ENCODE measurements around the gene XPO6. TPM values are rescaled to one million over a fixed set of nuclear protein-coding genes. Genes with fewer than 3 reads are reported as not detected.
A peak's percentile ranks its signal among the peaks of the same experiment; 100 is the strongest.

The XPO6 gene
- total RNA-seq, 3 donors from 2014 or later (not counting 1 experiment from before 2014, with no cell fraction given), result 233 to 321 (median 240) TPM

DNA sequence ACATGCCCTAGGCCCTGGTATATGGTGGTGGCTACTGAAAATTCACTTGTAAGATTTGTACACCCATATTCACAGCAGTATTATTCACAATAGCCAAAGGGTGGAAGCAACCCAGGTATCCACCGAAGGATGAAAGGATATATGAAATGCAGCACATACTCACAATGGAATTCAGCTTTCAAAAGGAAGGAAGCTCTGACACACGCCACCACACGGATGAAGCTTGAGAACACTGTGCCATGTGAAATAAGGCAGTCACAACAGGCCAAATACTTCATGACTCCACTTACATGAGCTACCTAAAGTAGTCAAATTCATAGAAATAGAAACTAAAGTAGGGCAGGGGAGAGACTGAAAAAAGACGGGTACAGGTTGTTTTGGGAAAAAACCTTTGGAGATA lies 2.9 kb downstream of the XPO6 start:
- intact Hi-C loops (cut with micrococcal nuclease), result no loop called here
- H3K4me1 ChIP-seq (ENCODE audit: control insufficient read depth, insufficient read depth, low read length), result peaks cover 37% of the 10 kb centered on the region
- Mint-ChIP-seq H3K27ac (peak overlapping the region in 1 of 2 donors; percentile 75), H3K4me1 (peaks cover 41% of the 10 kb centered on the region in 2 donors), H3K27me3 (ENCODE audit: low read depth in 2 of 2) (no peaks in the 10 kb centered on the region), H3K4me3 (peak overlapping the region; percentile 65), H3K9me3 (peaks cover 0 to 2% of the 10 kb centered on the region in 2 donors), H3K36me3 (peaks cover 6% of the 10 kb centered on the region)
- DNase-seq (peak in 1 of 2 donors; percentile 40), ATAC-seq (no peak)
- TF ChIP-seq, protein P1, sequence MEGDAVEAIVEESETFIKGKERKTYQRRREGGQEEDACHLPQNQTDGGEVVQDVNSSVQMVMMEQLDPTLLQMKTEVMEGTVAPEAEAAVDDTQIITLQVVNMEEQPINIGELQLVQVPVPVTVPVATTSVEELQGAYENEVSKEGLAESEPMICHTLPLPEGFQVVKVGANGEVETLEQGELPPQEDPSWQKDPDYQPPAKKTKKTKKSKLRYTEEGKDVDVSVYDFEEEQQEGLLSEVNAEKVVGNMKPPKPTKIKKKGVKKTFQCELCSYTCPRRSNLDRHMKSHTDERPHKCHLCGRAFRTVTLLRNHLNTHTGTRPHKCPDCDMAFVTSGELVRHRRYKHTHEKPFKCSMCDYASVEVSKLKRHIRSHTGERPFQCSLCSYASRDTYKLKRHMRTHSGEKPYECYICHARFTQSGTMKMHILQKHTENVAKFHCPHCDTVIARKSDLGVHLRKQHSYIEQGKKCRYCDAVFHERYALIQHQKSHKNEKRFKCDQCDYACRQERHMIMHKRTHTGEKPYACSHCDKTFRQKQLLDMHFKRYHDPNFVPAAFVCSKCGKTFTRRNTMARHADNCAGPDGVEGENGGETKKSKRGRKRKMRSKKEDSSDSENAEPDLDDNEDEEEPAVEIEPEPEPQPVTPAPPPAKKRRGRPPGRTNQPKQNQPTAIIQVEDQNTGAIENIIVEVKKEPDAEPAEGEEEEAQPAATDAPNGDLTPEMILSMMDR (IDR thresholded peaks at IDR 0.05), result no peak
- H3K27ac ChIP-seq (ENCODE audit: low read length), result no peak overlapping the region
- 73% methylated on average over 4 of the region's 4 CpGs for WGBS (ENCODE audit: insufficient coverage)
- H3K36me3 ChIP-seq (ENCODE audit: control insufficient read depth, insufficient read depth, low read length), result peaks cover 35% of the 10 kb centered on the region
- H3K9me3 ChIP-seq (ENCODE audit: control insufficient read depth, insufficient read depth, low read length), result no peaks in the 10 kb centered on the region
- no peak overlapping the region for H3K4me3 ChIP-seq (ENCODE audit: low read length)
- no peaks in the 10 kb centered on the region for H3K27me3 ChIP-seq (ENCODE audit: control insufficient read depth, insufficient read depth, low read length)

DNA sequence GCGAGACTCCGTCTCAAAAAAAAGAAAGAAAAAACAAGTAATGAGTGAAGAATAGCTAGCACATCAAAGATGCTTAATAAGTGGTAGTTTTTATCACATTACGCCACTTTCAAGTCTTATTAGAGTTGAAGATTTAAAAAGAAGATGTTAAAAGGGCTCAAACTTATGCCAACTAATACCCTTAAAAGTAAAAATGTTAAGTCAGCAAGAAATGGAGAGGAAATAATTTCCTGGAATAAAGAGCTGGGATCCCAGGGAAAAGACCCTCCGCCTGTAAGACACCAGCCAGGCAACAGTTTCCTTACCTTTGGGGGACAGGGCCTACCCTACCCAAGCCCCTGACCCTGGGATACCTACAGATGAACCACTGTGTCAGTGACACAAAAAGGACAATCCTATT lies 3.6 kb downstream of the XPO6 start:
- Mint-ChIP-seq H3K36me3 (peaks cover 6% of the 10 kb centered on the region), H3K9me3 (peaks cover 0 to 2% of the 10 kb centered on the region in 2 donors), H3K27me3 (ENCODE audit: low read depth in 2 of 2) (no peaks in the 10 kb centered on the region), H3K4me1 (peaks cover 41% of the 10 kb centered on the region in 2 donors), H3K4me3 (no peak overlapping the region), H3K27ac (no peak overlapping the region)
- TF ChIP-seq, protein P1 (IDR thresholded peaks at IDR 0.05), result no peak
- 100% methylated on average over 1 of the region's 4 CpGs for WGBS (ENCODE audit: insufficient coverage)
- Histone ChIP-seq H3K9me3 (ENCODE audit: control insufficient read depth, insufficient read depth, low read length) (no peaks in the 10 kb centered on the region), H3K4me1 (ENCODE audit: control insufficient read depth, insufficient read depth, low read length) (peaks cover 37% of the 10 kb centered on the region), H3K4me3 (ENCODE audit: low read length) (no peak overlapping the region), H3K36me3 (ENCODE audit: control insufficient read depth, insufficient read depth, low read length) (peaks cover 41% of the 10 kb centered on the region), H3K27me3 (ENCODE audit: control insufficient read depth, insufficient read depth, low read length) (no peaks in the 10 kb centered on the region), H3K27ac (ENCODE audit: low read length) (no peak overlapping the region)
- DNase-seq, result no peak
- no peak for ATAC-seq
- intact Hi-C loops (cut with micrococcal nuclease), result no loop called here

- H3K27me3 ChIP-seq (ENCODE audit: control insufficient read depth, insufficient read depth, low read length), result no peaks in the 10 kb centered on the region
- no peak overlapping the region for H3K27ac ChIP-seq (ENCODE audit: low read length)
- no peaks in the 10 kb centered on the region for H3K27me3 Mint-ChIP-seq (ENCODE audit: low read depth in 2 of 2)
- H3K4me1 ChIP-seq (ENCODE audit: control insufficient read depth, insufficient read depth, low read length), result peaks cover 34% of the 10 kb centered on the region
- H3K4me3 ChIP-seq (ENCODE audit: low read length), result no peak overlapping the region
- H3K27ac Mint-ChIP-seq, result peak overlapping the region in 1 of 2 donors; percentile 15
- H3K4me1 Mint-ChIP-seq, result peaks cover 41 to 43% of the 10 kb centered on the region in 2 donors
- TF ChIP-seq, protein P1 (IDR thresholded peaks at IDR 0.05), result no peak
- peaks cover 6% of the 10 kb centered on the region for H3K36me3 Mint-ChIP-seq
- no peaks in the 10 kb centered on the region for H3K9me3 ChIP-seq (ENCODE audit: control insufficient read depth, insufficient read depth, low read length)
- no peak overlapping the region for H3K4me3 Mint-ChIP-seq
- peaks cover 0 to 2% of the 10 kb centered on the region in 2 donors for H3K9me3 Mint-ChIP-seq
- intact Hi-C loops (cut with micrococcal nuclease), result no loop called here
- no peak for DNase-seq
- peaks cover 49% of the 10 kb centered on the region for H3K36me3 ChIP-seq (ENCODE audit: control insufficient read depth, insufficient read depth, low read length)
- 100% methylated on average over 2 of the region's 2 CpGs for WGBS (ENCODE audit: insufficient coverage)
- ATAC-seq, result no peak
Observed at GRCh38 chr16:28207399-28207798, 4.4 kb downstream of the XPO6 start.

GRCh38 chr16:28205974-28206373 lies 5.8 kb downstream of the XPO6 start:
- H3K36me3 Mint-ChIP-seq, result peaks cover 6% of the 10 kb centered on the region
- H3K4me3 Mint-ChIP-seq, result no peak overlapping the region
- intact Hi-C loops (cut with micrococcal nuclease), result no loop called here
- H3K4me1 Mint-ChIP-seq, result peaks cover 39 to 47% of the 10 kb centered on the region in 2 donors
- no peaks in the 10 kb centered on the region for H3K27me3 ChIP-seq (ENCODE audit: control insufficient read depth, insufficient read depth, low read length)
- H3K27ac Mint-ChIP-seq, result no peak overlapping the region
- no peaks in the 10 kb centered on the region for H3K9me3 ChIP-seq (ENCODE audit: control insufficient read depth, insufficient read depth, low read length)
- no peak overlapping the region for H3K27ac ChIP-seq (ENCODE audit: low read length)
- WGBS (ENCODE audit: insufficient coverage), result 100% methylated on average over 2 of the region's 4 CpGs
- H3K36me3 ChIP-seq (ENCODE audit: control insufficient read depth, insufficient read depth, low read length), result peaks cover 60% of the 10 kb centered on the region
- no peaks in the 10 kb centered on the region for H3K9me3 Mint-ChIP-seq
- TF ChIP-seq, protein P1 (IDR thresholded peaks at IDR 0.05), result no peak
- H3K27me3 Mint-ChIP-seq (ENCODE audit: low read depth in 2 of 2), result no peaks in the 10 kb centered on the region
- DNase-seq (no peak), ATAC-seq (no peak)
- peaks cover 30% of the 10 kb centered on the region for H3K4me1 ChIP-seq (ENCODE audit: control insufficient read depth, insufficient read depth, low read length)
- no peak overlapping the region for H3K4me3 ChIP-seq (ENCODE audit: low read length)
